Loucy (cell line): Measurements from ENCODE around the gene IRGQ.

Experiments used
- CTCF ChIP-seq: fragments of 200-600 bp; sonication (generic); conservative IDR thresholded peaks from 2 replicates; pipeline ENCODE4 v1.5.1; 2014; ENCODE audit warnings: mild to moderate bottlenecking, antibody characterized with exemption, low read length
- EZH2phosphoT487 ChIP-seq: fragments of 200-600 bp; IDR thresholded peaks from 2 replicates; pipeline ENCODE4 v1.6.1; 2018; ENCODE audit warnings: antibody characterized with exemption, mild to moderate bottlenecking, moderate library complexity, borderline replicate concordance

- TF ChIP-seq CTCF (no peak), EZH2phosphoT487 (no peak)
Observed at GRCh38 chr19:43545981-43546380, 50.0 kb downstream of the IRGQ start.
